ENCODE measurements around the gene C19orf12. TPM values are rescaled to one million over a fixed set of nuclear protein-coding genes. Genes with fewer than 3 reads are reported as not detected.

C19orf12 gene
- total RNA-seq, 4 donors from 2014 or later: 27.0 to 52.9 (median 38.9) TPM

DNA sequence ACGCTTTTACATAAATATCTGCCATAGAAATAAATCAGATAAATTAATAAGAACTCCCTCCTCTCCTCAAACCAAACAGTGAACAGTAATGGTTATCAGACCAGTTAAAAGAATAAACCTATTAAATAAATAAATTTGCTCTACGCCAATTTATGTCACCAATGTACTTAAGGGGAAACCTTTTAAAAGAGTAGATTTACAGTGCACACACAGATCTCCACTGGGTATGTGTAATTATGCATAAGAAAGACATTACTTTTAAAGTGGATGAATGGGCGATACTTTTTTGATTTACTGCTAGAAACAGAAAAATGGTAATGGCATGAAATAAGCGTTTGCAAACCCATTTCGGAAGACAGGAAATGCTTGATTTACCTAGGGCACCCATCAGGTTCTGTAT is 34.9 kb upstream of the C19orf12 start:
- DNase-seq (ENCODE audit: extremely low spot score): no peak
- WGBS: 81% methylated on average over 5 of the region's 5 CpGs
- H3K4me3 ChIP-seq: no peak overlapping the region
- H3K4me1 ChIP-seq: no peaks in the 10 kb centered on the region
- no peaks in the 10 kb centered on the region for H3K36me3 ChIP-seq
- no peaks in the 10 kb centered on the region for H3K9me3 ChIP-seq
- H3K27ac ChIP-seq (replicated peaks in 1 of 4): no peak overlapping the region
- intact Hi-C loops (cut with DNase I): no loop called here
- no peak for TF ChIP-seq EP300 (IDR thresholded peaks at IDR 0.05)
- no peak for TF ChIP-seq POLR2AphosphoS5 (IDR thresholded peaks at IDR 0.05)
- TF ChIP-seq POLR2A (IDR thresholded peaks at IDR 0.05; ENCODE audit: low read depth): no peak
- H3K27me3 ChIP-seq: peaks cover 0 to 29% (median 0%) of the 10 kb centered on the region in 4 donors

DNA sequence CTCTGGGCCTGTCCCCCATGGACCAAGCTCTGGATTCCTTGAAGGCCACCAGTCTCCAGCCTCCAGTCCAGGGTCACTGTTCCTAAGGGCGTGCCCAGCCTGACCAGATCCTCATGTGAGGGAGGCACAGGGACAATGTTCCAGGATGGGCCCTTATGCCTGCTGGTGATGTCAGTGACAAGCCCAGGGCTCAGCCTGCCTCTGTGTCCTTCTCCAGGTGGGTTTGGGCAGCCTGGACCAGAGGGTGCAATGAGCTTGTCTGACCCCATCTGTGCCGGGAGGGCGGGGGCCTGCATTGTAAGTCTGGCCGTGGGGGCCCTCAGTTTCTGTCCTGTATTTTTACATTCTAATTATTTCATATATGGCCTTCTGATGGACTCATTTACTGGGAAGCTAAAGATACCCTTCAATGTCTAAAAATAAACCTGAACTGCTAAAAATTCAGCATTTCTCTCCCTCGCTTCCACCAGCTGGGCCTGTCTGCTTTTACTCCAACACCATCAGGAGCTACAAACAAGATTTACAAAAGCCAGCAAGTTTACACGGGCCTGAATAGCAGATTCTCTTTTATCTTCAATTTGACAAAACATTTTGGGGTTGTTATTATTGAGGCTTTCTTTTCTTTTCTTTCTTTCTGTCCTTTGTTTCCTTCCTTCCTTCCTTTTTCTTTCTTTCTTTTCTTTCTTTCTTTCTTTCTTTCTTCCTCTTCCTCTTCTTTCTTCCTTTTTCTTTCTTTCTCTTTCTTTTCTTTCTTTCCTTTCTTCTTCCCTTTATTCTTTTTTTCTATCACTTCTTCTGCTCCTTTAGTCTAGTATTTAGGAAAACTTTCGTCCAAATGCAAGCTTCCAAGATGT is 34.2 kb upstream of the C19orf12 start:
- Histone ChIP-seq H3K36me3 (no peaks in the 10 kb centered on the region), H3K4me3 (no peak overlapping the region), H3K27me3 (peaks cover 0 to 27% (median 0%) of the 10 kb centered on the region in 4 donors), H3K4me1 (no peaks in the 10 kb centered on the region), H3K27ac (replicated peaks in 1 of 4) (no peak overlapping the region), H3K9me3 (no peaks in the 10 kb centered on the region)
- TF ChIP-seq, protein P1, sequence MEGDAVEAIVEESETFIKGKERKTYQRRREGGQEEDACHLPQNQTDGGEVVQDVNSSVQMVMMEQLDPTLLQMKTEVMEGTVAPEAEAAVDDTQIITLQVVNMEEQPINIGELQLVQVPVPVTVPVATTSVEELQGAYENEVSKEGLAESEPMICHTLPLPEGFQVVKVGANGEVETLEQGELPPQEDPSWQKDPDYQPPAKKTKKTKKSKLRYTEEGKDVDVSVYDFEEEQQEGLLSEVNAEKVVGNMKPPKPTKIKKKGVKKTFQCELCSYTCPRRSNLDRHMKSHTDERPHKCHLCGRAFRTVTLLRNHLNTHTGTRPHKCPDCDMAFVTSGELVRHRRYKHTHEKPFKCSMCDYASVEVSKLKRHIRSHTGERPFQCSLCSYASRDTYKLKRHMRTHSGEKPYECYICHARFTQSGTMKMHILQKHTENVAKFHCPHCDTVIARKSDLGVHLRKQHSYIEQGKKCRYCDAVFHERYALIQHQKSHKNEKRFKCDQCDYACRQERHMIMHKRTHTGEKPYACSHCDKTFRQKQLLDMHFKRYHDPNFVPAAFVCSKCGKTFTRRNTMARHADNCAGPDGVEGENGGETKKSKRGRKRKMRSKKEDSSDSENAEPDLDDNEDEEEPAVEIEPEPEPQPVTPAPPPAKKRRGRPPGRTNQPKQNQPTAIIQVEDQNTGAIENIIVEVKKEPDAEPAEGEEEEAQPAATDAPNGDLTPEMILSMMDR (IDR thresholded peaks at IDR 0.05): no peak
- TF ChIP-seq EP300 (IDR thresholded peaks at IDR 0.05): no peak
- no peak for TF ChIP-seq POLR2AphosphoS5 (IDR thresholded peaks at IDR 0.05)
- intact Hi-C loops (cut with DNase I): no loop called here
- no peak for DNase-seq (ENCODE audit: extremely low spot score)
- 76% methylated on average over 7 of the region's 7 CpGs for WGBS

DNA sequence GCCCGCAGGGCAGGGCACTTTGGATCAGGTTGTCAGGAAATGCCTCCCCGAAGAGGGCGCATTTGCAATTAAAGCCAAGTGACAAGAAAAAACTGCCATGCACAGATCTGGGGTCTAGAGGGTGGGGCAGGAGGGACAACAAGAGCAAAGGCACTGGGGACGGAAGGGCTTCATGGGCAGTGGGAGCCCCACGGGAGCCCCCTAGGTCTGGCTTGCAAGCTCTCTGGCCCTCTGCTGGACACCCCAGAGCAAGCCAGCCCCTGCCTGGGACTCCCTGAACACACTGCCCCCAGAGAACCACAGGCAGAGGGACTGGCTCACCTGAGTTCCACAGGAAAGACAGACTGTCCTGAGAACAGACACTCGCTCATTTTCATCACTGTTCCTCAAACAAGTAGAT is 30.2 kb upstream of the C19orf12 start:
- peaks cover 0 to 14% (median 0%) of the 10 kb centered on the region in 4 donors for H3K27me3 ChIP-seq
- intact Hi-C loops (cut with DNase I): no loop called here
- no peaks in the 10 kb centered on the region for H3K4me1 ChIP-seq
- TF ChIP-seq, protein P1 (IDR thresholded peaks at IDR 0.05): no peak
- no peak for TF ChIP-seq POLR2A (IDR thresholded peaks at IDR 0.05; ENCODE audit: low read depth)
- no peak for TF ChIP-seq POLR2AphosphoS5 (IDR thresholded peaks at IDR 0.05)
- no peak for TF ChIP-seq EP300 (IDR thresholded peaks at IDR 0.05)
- no peak overlapping the region for H3K4me3 ChIP-seq
- 68% methylated on average over 6 of the region's 6 CpGs for WGBS
- H3K36me3 ChIP-seq: no peaks in the 10 kb centered on the region
- H3K27ac ChIP-seq (replicated peaks in 1 of 4): no peak overlapping the region
- no peak for DNase-seq (ENCODE audit: extremely low spot score)
- no peaks in the 10 kb centered on the region for H3K9me3 ChIP-seq

DNA sequence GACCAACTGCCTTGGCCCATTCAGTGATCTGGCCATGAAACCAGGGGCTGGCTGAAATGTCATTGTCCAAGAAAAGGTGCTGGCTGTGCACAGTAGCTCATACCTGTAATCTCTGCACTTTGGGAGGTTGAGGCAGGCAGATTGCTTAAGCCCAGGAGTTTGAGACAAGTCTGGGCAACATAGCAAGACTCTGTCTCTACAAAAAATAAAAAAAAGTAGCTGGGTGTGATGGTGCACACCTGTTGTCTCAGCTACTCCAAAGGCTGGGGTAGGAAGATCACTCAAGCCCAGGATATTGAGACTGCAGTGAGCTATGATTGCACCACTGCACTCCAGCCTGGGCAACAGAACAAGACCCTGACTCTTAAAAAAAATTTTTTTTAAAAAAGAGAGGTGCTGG is 28.6 kb upstream of the C19orf12 start:
- no peak for TF ChIP-seq POLR2A (IDR thresholded peaks at IDR 0.05; ENCODE audit: low read depth)
- TF ChIP-seq, protein P1 (IDR thresholded peaks at IDR 0.05): no peak
- no peak for TF ChIP-seq EP300 (IDR thresholded peaks at IDR 0.05)
- TF ChIP-seq POLR2AphosphoS5 (IDR thresholded peaks at IDR 0.05): no peak
- no peak for DNase-seq (ENCODE audit: extremely low spot score)
- Histone ChIP-seq H3K27ac (replicated peaks in 1 of 4) (no peak overlapping the region), H3K4me3 (no peak overlapping the region), H3K4me1 (no peaks in the 10 kb centered on the region), H3K36me3 (no peaks in the 10 kb centered on the region), H3K27me3 (peaks cover 0 to 14% (median 0%) of the 10 kb centered on the region in 4 donors), H3K9me3 (no peaks in the 10 kb centered on the region)
- intact Hi-C loops (cut with DNase I): no loop called here

DNA sequence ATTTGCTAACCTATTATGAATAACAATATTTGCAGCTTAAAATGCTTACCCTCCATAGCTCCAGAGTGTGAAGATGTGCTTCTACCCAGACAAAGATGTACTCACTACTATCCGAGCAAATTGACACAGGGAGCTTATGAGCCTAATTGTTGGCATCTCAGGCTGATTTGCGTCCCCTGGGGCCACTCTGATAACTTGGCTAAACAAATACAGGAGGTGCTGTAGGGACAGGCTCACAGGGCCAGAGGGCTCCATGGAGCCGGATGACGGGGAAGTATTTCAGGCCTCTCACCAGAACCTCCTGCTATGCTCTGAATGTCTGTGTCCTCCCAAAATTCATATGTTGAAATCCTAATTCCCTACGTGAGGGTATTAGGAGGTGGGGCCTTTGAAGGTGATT is 26.7 kb upstream of the C19orf12 start:
- Histone ChIP-seq H3K4me3 (no peak overlapping the region), H3K9me3 (no peaks in the 10 kb centered on the region), H3K4me1 (no peaks in the 10 kb centered on the region), H3K36me3 (no peaks in the 10 kb centered on the region), H3K27ac (replicated peaks in 1 of 4) (no peak overlapping the region), H3K27me3 (peaks cover 0 to 28% (median 0%) of the 10 kb centered on the region in 4 donors)
- intact Hi-C loops (cut with DNase I): no loop called here
- 71% methylated on average over 5 of the region's 5 CpGs for WGBS
- TF ChIP-seq POLR2A (IDR thresholded peaks at IDR 0.05; ENCODE audit: low read depth): no peak
- TF ChIP-seq POLR2AphosphoS5 (IDR thresholded peaks at IDR 0.05): no peak
- TF ChIP-seq, protein P1 (IDR thresholded peaks at IDR 0.05): no peak
- no peak for TF ChIP-seq EP300 (IDR thresholded peaks at IDR 0.05)
- DNase-seq (ENCODE audit: extremely low spot score): no peak

All from esophagus muscularis mucosa (tissue), 4 donors.